Thyroid gland (tissue), 4 donors: Measurements from ENCODE around the gene SLC6A12. TPM values are rescaled to one million over a fixed set of nuclear protein-coding genes. Genes with fewer than 3 reads are reported as not detected.

Experiments used
- DNase-seq, 2 donors: peaks; one replicate each; pipeline ENCODE4 v3.0.0-alpha.2; 2019
- H3K27ac ChIP-seq, 3 donors: fragments of 200-600 bp; sonication (generic); 1 replicate in 2 of 3; 2 replicates in 1 of 3; pipeline ENCODE4 v1.5.1; 2016 to 2019; ENCODE audit warnings: mild to moderate bottlenecking in 1 of 3, moderate library complexity in 1 of 3
- H3K27me3 ChIP-seq: fragments of 200-600 bp; sonication (generic); one replicate; pipeline ENCODE4 v1.5.1; 2019
- H3K36me3 ChIP-seq, 2 donors: fragments of 200-600 bp; sonication (generic); one replicate each; pipeline ENCODE4 v1.5.1; 2016 to 2019
- H3K4me1 ChIP-seq, 2 donors: fragments of 200-600 bp; sonication (generic); one replicate each; pipeline ENCODE4 v1.5.1; 2017 to 2019
- H3K4me3 ChIP-seq, 3 donors: fragments of 200-600 bp; sonication (generic); replicated peaks in 1 of 3; 1 replicate in 2 of 3; 2 replicates in 1 of 3; pipeline ENCODE4 v1.5.1; 2016; ENCODE audit warnings: mild to moderate bottlenecking in 1 of 3
- H3K9me3 ChIP-seq: fragments of 200-600 bp; sonication (generic); one replicate; pipeline ENCODE4 v1.5.1; 2017
- POLR2A ChIP-seq, 2 donors: fragments of 450-650 bp; IDR thresholded peaks; one replicate each; pipeline ENCODE4 v1.6.1; 2017; ENCODE audit warnings: antibody characterized with exemption in 2 of 2, mild to moderate bottlenecking in 2 of 2, moderate library complexity in 1 of 2
- WGBS, 2 donors: methylation state at CpG; one replicate each; pipeline ENCODE4 v1.1.5; 2017; 5-methylcytosine and 5-hydroxymethylcytosine counted together
- intact Hi-C: fragments of 100-400 bp; cut with DNase I; formaldehyde crosslinking; loops from one replicate; pipeline ENCODE4 v1.15.1; 2023
- total RNA-seq, 4 donors: library from RNA; depleted of rRNA; stranded (reverse); fragments of >200 nt; gene quantifications; one replicate each; pipeline ENCODE4 v1.2.3, GENCODE V29; 2016
- TF ChIP-seq, protein P1 (sequence below), 6 experiments: fragments of 200-600 bp in 3 of 6; fragments of 450-650 bp in 3 of 6; sonication (generic) in 3 of 6; IDR thresholded peaks; one replicate each; pipeline ENCODE4 v1.5.1; 2016 to 2019; ENCODE audit warnings: antibody characterized with exemption in 6 of 6, mild to moderate bottlenecking in 2 of 6, inconsistent platforms in 1 of 6, moderate library complexity in 1 of 6

The SLC6A12 gene
- total RNA-seq, 4 donors from 2014 or later: 9.4 to 27.7 (median 18.3) TPM

DNA sequence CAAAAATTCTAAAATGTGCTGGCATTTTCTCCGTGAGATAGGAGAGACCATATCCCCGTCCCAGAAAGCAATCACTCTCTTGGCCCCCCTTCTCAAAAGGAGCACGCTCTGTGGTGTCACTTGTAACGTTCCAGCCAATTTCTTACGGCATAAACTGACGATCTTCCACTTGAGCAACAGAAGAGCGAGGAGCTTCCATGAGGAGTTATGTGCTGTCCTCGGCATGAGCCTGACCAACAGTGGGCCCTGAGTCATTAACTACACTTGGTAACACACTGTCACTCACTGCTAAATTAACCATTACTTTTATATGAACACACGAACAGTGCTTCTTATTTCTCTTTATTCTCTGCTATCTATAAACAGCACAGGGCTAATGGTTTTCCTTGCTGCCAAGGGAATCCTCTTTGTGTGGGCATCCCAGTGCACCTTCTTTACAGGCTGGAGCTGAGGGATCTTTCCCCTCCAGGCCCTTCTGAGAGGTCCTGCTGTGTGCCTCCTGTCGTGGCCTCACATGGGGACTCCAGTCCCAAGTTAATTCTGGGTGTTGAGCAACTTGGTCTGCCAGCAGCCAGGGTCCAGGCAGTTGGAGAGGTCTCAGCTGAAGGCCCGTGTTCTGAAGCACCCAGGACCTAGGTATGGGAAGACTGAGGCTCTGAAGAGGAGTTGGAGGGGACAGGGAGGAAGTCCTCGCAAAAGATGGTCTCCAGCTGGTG, 39.3 kb upstream of the SLC6A12 start:
- no peaks in the 10 kb centered on the region for H3K36me3 ChIP-seq
- TF ChIP-seq, protein P1, sequence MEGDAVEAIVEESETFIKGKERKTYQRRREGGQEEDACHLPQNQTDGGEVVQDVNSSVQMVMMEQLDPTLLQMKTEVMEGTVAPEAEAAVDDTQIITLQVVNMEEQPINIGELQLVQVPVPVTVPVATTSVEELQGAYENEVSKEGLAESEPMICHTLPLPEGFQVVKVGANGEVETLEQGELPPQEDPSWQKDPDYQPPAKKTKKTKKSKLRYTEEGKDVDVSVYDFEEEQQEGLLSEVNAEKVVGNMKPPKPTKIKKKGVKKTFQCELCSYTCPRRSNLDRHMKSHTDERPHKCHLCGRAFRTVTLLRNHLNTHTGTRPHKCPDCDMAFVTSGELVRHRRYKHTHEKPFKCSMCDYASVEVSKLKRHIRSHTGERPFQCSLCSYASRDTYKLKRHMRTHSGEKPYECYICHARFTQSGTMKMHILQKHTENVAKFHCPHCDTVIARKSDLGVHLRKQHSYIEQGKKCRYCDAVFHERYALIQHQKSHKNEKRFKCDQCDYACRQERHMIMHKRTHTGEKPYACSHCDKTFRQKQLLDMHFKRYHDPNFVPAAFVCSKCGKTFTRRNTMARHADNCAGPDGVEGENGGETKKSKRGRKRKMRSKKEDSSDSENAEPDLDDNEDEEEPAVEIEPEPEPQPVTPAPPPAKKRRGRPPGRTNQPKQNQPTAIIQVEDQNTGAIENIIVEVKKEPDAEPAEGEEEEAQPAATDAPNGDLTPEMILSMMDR (IDR thresholded peaks at IDR 0.05): no peak
- TF ChIP-seq POLR2A (IDR thresholded peaks at IDR 0.05): no peak
- no peak for DNase-seq
- 73 to 79% methylated on average over 12 of the region's 12 CpGs for WGBS, 2 donors
- intact Hi-C loops: no loop called here
- H3K4me1 ChIP-seq: peaks cover 0 to 3% of the 10 kb centered on the region in 2 donors
- no peak overlapping the region for H3K4me3 ChIP-seq
- no peak overlapping the region for H3K27ac ChIP-seq
- no peaks in the 10 kb centered on the region for H3K27me3 ChIP-seq
- H3K9me3 ChIP-seq: no peaks in the 10 kb centered on the region

DNA sequence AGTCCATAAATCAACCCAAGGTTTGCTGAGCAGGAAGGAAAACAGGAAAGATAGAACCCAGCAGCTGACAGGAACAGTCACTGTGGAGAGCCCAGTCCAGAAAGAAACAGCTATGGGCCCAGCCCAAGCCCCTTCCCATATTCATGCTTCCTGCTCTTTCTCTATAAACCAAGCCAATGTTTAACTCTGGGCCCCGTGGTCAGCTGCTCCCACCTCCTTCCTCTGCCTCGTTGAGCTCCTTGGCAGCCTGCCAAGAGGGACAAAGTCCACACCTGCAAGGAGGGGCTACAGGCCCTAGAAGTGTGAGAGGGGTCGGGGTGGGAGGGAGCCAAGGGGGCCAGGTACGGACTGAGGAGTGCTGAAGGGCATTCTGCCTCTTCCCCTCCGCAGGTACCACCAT, 38.7 kb upstream of the SLC6A12 start:
- no peaks in the 10 kb centered on the region for H3K27me3 ChIP-seq
- H3K36me3 ChIP-seq: no peaks in the 10 kb centered on the region
- H3K4me3 ChIP-seq: no peak overlapping the region
- peaks cover 0 to 3% of the 10 kb centered on the region in 2 donors for H3K4me1 ChIP-seq
- no peak overlapping the region for H3K27ac ChIP-seq
- no peak for TF ChIP-seq POLR2A (IDR thresholded peaks at IDR 0.05)
- TF ChIP-seq, protein P1 (IDR thresholded peaks at IDR 0.05): no peak
- intact Hi-C loops: no loop called here
- DNase-seq: peak; percentile 31 to 37
- H3K9me3 ChIP-seq: no peaks in the 10 kb centered on the region
- 26 to 36% methylated on average over 5 of the region's 5 CpGs for WGBS, 2 donors

DNA sequence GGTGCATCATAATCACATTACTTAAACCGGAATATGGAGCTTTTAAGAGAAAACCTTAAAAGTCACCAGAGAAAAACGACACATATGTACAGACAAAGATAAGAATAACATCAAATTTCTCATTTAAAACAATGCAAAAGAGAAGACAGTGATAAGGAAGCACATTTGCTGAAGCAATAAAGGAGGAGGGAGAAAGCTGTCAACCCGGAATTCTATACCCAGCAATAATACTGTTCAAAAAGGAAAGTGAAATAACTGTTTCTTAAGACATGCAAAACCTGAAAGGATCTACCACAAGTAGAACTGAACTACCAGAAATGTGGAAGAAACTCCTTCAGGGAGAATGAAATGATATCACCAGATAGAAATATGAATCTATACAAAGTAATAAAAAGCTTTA, 33.3 kb upstream of the SLC6A12 start:
- Histone ChIP-seq H3K4me3 (no peak overlapping the region), H3K27me3 (no peaks in the 10 kb centered on the region), H3K4me1 (no peaks in the 10 kb centered on the region), H3K9me3 (no peaks in the 10 kb centered on the region), H3K36me3 (no peaks in the 10 kb centered on the region), H3K27ac (no peak overlapping the region)
- intact Hi-C loops: no loop called here
- DNase-seq: no peak
- TF ChIP-seq, protein P1 (IDR thresholded peaks at IDR 0.05): no peak
- no peak for TF ChIP-seq POLR2A (IDR thresholded peaks at IDR 0.05)
- 87 to 92% methylated on average over 3 of the region's 3 CpGs for WGBS, 2 donors

DNA sequence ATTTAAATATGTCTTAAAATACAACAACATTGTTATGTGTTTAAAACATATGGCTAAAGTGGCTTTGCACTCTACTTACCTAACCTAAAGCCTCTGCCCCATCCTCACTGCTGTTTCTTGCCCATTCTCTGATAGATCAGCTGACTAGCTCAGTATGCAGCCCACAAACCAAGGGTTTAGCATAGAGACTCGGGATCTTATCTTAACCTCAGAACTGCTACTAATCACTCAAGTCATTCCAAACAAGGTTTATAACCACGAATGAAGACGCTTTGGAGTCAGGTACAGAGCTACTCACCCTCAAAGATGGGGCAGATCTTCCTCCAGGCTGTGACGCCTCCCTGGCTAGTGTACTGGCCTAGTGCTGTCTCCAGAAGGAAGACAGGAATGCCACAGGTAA, 29.4 kb upstream of the SLC6A12 start:
- Histone ChIP-seq H3K4me3 (no peak overlapping the region), H3K27ac (no peak overlapping the region), H3K9me3 (no peaks in the 10 kb centered on the region), H3K36me3 (no peaks in the 10 kb centered on the region), H3K4me1 (no peaks in the 10 kb centered on the region), H3K27me3 (no peaks in the 10 kb centered on the region)
- intact Hi-C loops: no loop called here
- no peak for DNase-seq
- TF ChIP-seq POLR2A (IDR thresholded peaks at IDR 0.05): no peak
- TF ChIP-seq, protein P1 (IDR thresholded peaks at IDR 0.05): no peak
- 82 to 86% methylated on average over 4 of the region's 4 CpGs for WGBS, 2 donors

DNA sequence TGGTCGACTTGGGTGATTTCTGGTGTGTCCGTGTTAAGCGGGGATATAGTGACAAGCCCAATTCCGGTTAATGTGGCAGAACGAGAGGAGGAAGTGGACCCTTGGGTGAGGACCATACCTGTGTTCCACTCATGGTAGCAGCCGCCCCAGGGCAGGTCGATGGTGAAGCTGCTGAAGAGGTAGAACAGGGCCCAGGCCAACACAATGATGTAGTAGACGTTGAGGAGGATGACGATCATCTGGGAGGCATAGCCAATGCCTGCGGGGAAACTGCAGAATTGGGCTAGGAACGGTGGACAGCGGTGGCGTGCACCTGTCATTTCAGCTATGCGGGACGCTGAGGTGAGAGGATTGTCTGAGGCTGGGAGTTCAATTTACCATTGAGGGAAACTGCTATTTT, 28.5 kb upstream of the SLC6A12 start:
- intact Hi-C loops: no loop called here
- Histone ChIP-seq H3K27me3 (no peaks in the 10 kb centered on the region), H3K27ac (no peak overlapping the region), H3K36me3 (no peaks in the 10 kb centered on the region), H3K4me1 (no peaks in the 10 kb centered on the region), H3K9me3 (no peaks in the 10 kb centered on the region), H3K4me3 (no peak overlapping the region)
- TF ChIP-seq, protein P1 (IDR thresholded peaks at IDR 0.05): no peak
- TF ChIP-seq POLR2A (IDR thresholded peaks at IDR 0.05): no peak
- WGBS, 2 donors: 95% methylated on average over 15 of the region's 15 CpGs
- no peak for DNase-seq
